GM12892 (cell line): ENCODE data around the gene CD302.

ENCODE experiments used
- POLR2A ChIP-seq: IDR thresholded peaks from 2 replicates; pipeline ENCODE4 v1.6.1; 2011; ENCODE audit warnings: low read depth, low read length, control low read depth
- POLR2AphosphoS5 ChIP-seq: IDR thresholded peaks from 2 replicates; pipeline ENCODE4 v1.6.1; 2011; ENCODE audit warnings: low read depth, low read length, control low read depth
- TAF1 ChIP-seq: IDR thresholded peaks from 2 replicates; pipeline ENCODE4 v1.6.1; 2011; ENCODE audit warnings: low read depth, mild to moderate bottlenecking, control low read depth, low read length, borderline replicate concordance

DNA sequence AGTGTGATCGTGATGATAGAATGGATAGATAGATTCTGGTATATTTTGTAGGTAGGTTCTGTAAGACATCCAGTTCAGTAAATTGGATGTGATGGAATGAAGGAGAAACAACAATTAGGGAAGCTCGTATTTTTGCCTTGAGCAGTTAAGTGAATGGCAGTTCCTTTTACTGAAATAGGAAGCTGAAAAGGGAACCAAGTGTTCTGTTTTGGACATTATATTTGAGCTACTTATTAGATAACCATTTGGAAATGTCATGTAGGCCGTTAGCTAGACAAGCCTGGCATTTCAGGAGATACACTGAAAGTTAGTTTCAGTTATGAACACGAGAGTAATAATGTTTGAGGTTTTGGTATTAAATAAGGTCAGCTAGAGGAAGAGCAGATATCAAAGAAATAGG, 44.2 kb downstream of the CD302 start:
- TF ChIP-seq POLR2A (no peak), POLR2AphosphoS5 (no peak), TAF1 (no peak)
